SK-N-SH (cell line): ENCODE results near the gene ZNF791. TPM values are rescaled to one million over a fixed set of nuclear protein-coding genes. Genes with fewer than 3 reads are reported as not detected.
A peak's percentile ranks its signal among the peaks of the same experiment; 100 is the strongest.

Experiments
- CTCF ChIA-PET: fragments of 300-600, 350-600 bp; formaldehyde crosslinking; extraction: SDS; loops from one replicate; lab custom pipeline; 2021; lab: Yijun Ruan, JAX
- POLR2A ChIA-PET: fragments of 350-600 bp; sonication (Branson Sonifier 250); formaldehyde crosslinking; extraction: SDS; loops from one replicate; lab custom pipeline; 2020; ENCODE audit warnings: antibody characterized with exemption, inconsistent platforms; lab: Yijun Ruan, JAX
- DNase-seq: peaks from one replicate; pipeline ENCODE4 v3.0.0; 2012
- H2AFZ ChIP-seq: fragments of 200-600 bp; sonication (generic); 2 replicates; pipeline ENCODE4 v1.8.1; 2016; ENCODE audit warnings: antibody characterized with exemption, mild to moderate bottlenecking, low read depth
- H3F3A ChIP-seq: fragments of 200-600 bp; sonication (generic); replicated peaks from 2 replicates; pipeline ENCODE3; 2016; ENCODE audit warnings: antibody characterized with exemption, mild to moderate bottlenecking; ENCODE audit not compliant: insufficient read depth
- H3K27ac ChIP-seq, 2 experiments: fragments of 200-500 bp in 1 of 2; fragments of 200-600 bp in 1 of 2; sonication (Bioruptor generic) in 1 of 2; sonication (generic), shearing (Covaris generic) in 1 of 2; 2 replicates each; pipeline versions ENCODE4 v1.5.1 to v1.6.1; 2014 to 2016; ENCODE audit warnings: low read depth in 2 of 2, inconsistent platforms in 1 of 2, low read length in 1 of 2, mild to moderate bottlenecking in 1 of 2, mixed read lengths in 1 of 2
- H3K27me3 ChIP-seq: fragments of 200-600 bp; sonication (generic), shearing (Covaris generic); 2 replicates; pipeline ENCODE4 v1.6.1; 2016; ENCODE audit warnings: mixed run types; ENCODE audit not compliant: insufficient read depth
- H3K36me3 ChIP-seq, 2 experiments: fragments of 200-500 bp in 1 of 2; fragments of 200-600 bp in 1 of 2; sonication (Bioruptor generic) in 1 of 2; sonication (generic) in 1 of 2; replicated peaks in 1 of 2; 2 replicates each; pipeline versions ENCODE3 to v1.5.1; 2014 to 2016; ENCODE audit warnings: low read length in 1 of 2, mild to moderate bottlenecking in 1 of 2; ENCODE audit not compliant: insufficient read depth in 2 of 2, control insufficient read depth in 1 of 2
- H3K4me1 ChIP-seq, 2 experiments: fragments of 200-500 bp in 1 of 2; fragments of 200-600 bp in 1 of 2; sonication (Bioruptor generic) in 1 of 2; sonication (generic), shearing (Covaris generic) in 1 of 2; 2 replicates each; pipeline versions ENCODE4 v1.5.1 to v1.6.1; 2014 to 2016; ENCODE audit warnings: low read depth in 1 of 2, low read length in 1 of 2, mixed run types in 1 of 2; ENCODE audit not compliant: insufficient read depth in 2 of 2, control insufficient read depth in 1 of 2
- H3K4me2 ChIP-seq: fragments of 200-600 bp; sonication (generic), shearing (Covaris generic); 2 replicates; pipeline ENCODE4 v1.6.1; 2017; ENCODE audit warnings: mixed run types
- H3K4me3 ChIP-seq, 2 experiments: fragments of 200-500 bp in 1 of 2; fragments of 200-600 bp in 1 of 2; sonication (Bioruptor generic) in 1 of 2; sonication (generic), shearing (Covaris generic) in 1 of 2; 2 replicates each; pipeline versions ENCODE4 v1.5.1 to v1.8.1; 2014 to 2016; ENCODE audit warnings: low read depth in 2 of 2, inconsistent platforms in 1 of 2, low read length in 1 of 2, mild to moderate bottlenecking in 1 of 2, mixed read lengths in 1 of 2, moderate library complexity in 1 of 2
- H3K79me2 ChIP-seq: fragments of 200-600 bp; sonication (generic); 2 replicates; pipeline ENCODE4 v1.8.1; 2017; ENCODE audit warnings: mild to moderate bottlenecking; ENCODE audit not compliant: insufficient read depth
- H3K9ac ChIP-seq: fragments of 200-600 bp; sonication (generic); 2 replicates; pipeline ENCODE4 v1.6.1; 2017; ENCODE audit warnings: mixed run types
- H3K9me2 ChIP-seq: fragments of 200-600 bp; sonication (generic); 2 replicates; pipeline ENCODE4 v1.6.1; 2017; ENCODE audit warnings: mixed run types
- H3K9me3 ChIP-seq: fragments of 200-600 bp; sonication (generic); 2 replicates; pipeline ENCODE4 v1.6.1; 2017; ENCODE audit warnings: mixed run types, mild to moderate bottlenecking, moderate library complexity
- H4K20me1 ChIP-seq: fragments of 200-600 bp; sonication (generic); 2 replicates; pipeline ENCODE4 v1.6.1; 2017; ENCODE audit warnings: mild to moderate bottlenecking, mixed run types; ENCODE audit not compliant: insufficient read depth
- EP300 ChIP-seq, 2 experiments: IDR thresholded peaks; 2 replicates each; pipeline versions ENCODE4 v1.4.0 to v1.6.1; 2012; ENCODE audit warnings: borderline replicate concordance in 1 of 2, low read depth in 1 of 2, low read length in 1 of 2
- EZH2phosphoT487 ChIP-seq: fragments of 200-600 bp; sonication (generic); IDR thresholded peaks from 2 replicates; pipeline ENCODE4 v1.6.1; 2017; ENCODE audit warnings: low read depth, mixed run types, mild to moderate bottlenecking, antibody characterized with exemption, moderate library complexity, borderline replicate concordance
- FOXJ3 ChIP-seq: sonication (generic); formaldehyde crosslinking; IDR thresholded peaks from 2 replicates; pipeline ENCODE4 v1.5.1; 2020; ENCODE audit warnings: mild to moderate bottlenecking, missing genetic modification reagents
- GABPA ChIP-seq: IDR thresholded peaks from 2 replicates; pipeline ENCODE4 v1.4.0; 2012; ENCODE audit warnings: low read depth, mild to moderate bottlenecking
- GATA2 ChIP-seq: sonication (generic); formaldehyde crosslinking; IDR thresholded peaks from 2 replicates; pipeline ENCODE4 v1.5.0; 2020; ENCODE audit warnings: mild to moderate bottlenecking, missing genetic modification reagents
- NRF1 ChIP-seq: IDR thresholded peaks from 2 replicates; pipeline ENCODE4 v1.6.1; 2012; ENCODE audit warnings: low read depth, mild to moderate bottlenecking, low read length
- RAD21 ChIP-seq: IDR thresholded peaks from 2 replicates; pipeline ENCODE4 v1.6.1; 2012; ENCODE audit warnings: mild to moderate bottlenecking, low read length
- RFX5 ChIP-seq: IDR thresholded peaks from 2 replicates; pipeline ENCODE4 v1.6.1; 2012; ENCODE audit warnings: mild to moderate bottlenecking, improper control_type of control experiment, low read length
- TAF1 ChIP-seq: IDR thresholded peaks from 2 replicates; pipeline ENCODE4 v1.6.1; 2012; ENCODE audit warnings: low read depth, mild to moderate bottlenecking, low read length, moderate library complexity, borderline replicate concordance
- TCF12 ChIP-seq: IDR thresholded peaks from 2 replicates; pipeline ENCODE4 v1.4.0; 2012
- TEAD4 ChIP-seq: IDR thresholded peaks from 2 replicates; pipeline ENCODE4 v1.4.0; 2012; ENCODE audit warnings: mild to moderate bottlenecking, borderline replicate concordance; ENCODE audit not compliant: insufficient read depth
- YY1 ChIP-seq: IDR thresholded peaks from 2 replicates; pipeline ENCODE4 v1.4.0; 2012; ENCODE audit warnings: low read depth, mild to moderate bottlenecking
- WGBS: methylation state at CpG from one replicate; pipeline ENCODE4 v1.1.6; 2017; ENCODE audit warnings: low lambda C conversion rate; 5-methylcytosine and 5-hydroxymethylcytosine counted together
- polyA plus RNA-seq, 3 experiments: library from polyadenylated mRNA; depleted of rRNA; stranded (reverse); fragments of >200 nt; gene quantifications; 2 replicates each; pipeline ENCODE4 v1.2.3, GENCODE V29; 2012
- TF ChIP-seq, protein P1 (sequence below): IDR thresholded peaks from 2 replicates; pipeline ENCODE4 v1.6.1; 2012; ENCODE audit warnings: mild to moderate bottlenecking, low read depth, low read length, moderate library complexity
- TF ChIP-seq, protein P2 (sequence below): IDR thresholded peaks from 2 replicates; pipeline ENCODE4 v1.4.0; 2012; ENCODE audit warnings: low read depth
- TF ChIP-seq, protein P3 (sequence below): IDR thresholded peaks from 2 replicates; pipeline ENCODE4 v1.4.0; 2012; ENCODE audit warnings: low read depth, borderline replicate concordance
- TF ChIP-seq, protein P4 (sequence below): fragments of 150-350 bp; IDR thresholded peaks from 2 replicates; pipeline ENCODE4 v1.6.1; 2017; ENCODE audit warnings: antibody characterized with exemption, low read length, low read depth, borderline replicate concordance
- TF ChIP-seq, protein P5 (sequence below): fragments of 200-600 bp; sonication (generic); IDR thresholded peaks from 2 replicates; pipeline ENCODE4 v1.6.1; 2017; ENCODE audit warnings: antibody characterized with exemption, mild to moderate bottlenecking, moderate library complexity

The ZNF791 gene
- polyA plus RNA-seq, 1 of the 3 experiments (the other 2 are of a cell fraction): 8.9 TPM

DNA sequence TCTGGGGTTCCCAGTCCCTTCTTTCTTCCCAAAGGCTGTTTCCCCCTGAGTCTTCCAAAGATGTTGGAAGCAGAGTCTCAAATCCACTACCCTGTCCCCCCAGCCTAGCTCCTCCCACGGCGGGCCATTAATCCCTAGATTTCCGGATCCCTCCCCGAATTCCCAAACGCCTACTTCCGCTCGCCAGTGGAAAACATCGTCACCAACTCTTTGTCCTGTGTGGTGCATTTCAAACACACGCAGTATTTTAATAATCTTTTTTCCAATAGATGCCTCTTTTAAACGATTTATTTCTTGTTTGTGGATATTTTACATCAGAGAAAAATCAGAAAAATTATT is 610 bp downstream of the ZNF791 start (continued):
- TF ChIP-seq, protein P1, sequence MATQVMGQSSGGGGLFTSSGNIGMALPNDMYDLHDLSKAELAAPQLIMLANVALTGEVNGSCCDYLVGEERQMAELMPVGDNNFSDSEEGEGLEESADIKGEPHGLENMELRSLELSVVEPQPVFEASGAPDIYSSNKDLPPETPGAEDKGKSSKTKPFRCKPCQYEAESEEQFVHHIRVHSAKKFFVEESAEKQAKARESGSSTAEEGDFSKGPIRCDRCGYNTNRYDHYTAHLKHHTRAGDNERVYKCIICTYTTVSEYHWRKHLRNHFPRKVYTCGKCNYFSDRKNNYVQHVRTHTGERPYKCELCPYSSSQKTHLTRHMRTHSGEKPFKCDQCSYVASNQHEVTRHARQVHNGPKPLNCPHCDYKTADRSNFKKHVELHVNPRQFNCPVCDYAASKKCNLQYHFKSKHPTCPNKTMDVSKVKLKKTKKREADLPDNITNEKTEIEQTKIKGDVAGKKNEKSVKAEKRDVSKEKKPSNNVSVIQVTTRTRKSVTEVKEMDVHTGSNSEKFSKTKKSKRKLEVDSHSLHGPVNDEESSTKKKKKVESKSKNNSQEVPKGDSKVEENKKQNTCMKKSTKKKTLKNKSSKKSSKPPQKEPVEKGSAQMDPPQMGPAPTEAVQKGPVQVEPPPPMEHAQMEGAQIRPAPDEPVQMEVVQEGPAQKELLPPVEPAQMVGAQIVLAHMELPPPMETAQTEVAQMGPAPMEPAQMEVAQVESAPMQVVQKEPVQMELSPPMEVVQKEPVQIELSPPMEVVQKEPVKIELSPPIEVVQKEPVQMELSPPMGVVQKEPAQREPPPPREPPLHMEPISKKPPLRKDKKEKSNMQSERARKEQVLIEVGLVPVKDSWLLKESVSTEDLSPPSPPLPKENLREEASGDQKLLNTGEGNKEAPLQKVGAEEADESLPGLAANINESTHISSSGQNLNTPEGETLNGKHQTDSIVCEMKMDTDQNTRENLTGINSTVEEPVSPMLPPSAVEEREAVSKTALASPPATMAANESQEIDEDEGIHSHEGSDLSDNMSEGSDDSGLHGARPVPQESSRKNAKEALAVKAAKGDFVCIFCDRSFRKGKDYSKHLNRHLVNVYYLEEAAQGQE: 0 out of 2 replicates have a peak, but pooled peaks have one; percentile 28
- no peak for TF ChIP-seq RAD21
- TF ChIP-seq, protein P2, sequence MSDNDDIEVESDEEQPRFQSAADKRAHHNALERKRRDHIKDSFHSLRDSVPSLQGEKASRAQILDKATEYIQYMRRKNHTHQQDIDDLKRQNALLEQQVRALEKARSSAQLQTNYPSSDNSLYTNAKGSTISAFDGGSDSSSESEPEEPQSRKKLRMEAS: no peak
- TF ChIP-seq, protein P3, sequence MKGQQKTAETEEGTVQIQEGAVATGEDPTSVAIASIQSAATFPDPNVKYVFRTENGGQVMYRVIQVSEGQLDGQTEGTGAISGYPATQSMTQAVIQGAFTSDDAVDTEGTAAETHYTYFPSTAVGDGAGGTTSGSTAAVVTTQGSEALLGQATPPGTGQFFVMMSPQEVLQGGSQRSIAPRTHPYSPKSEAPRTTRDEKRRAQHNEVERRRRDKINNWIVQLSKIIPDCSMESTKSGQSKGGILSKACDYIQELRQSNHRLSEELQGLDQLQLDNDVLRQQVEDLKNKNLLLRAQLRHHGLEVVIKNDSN: no peak
- TF ChIP-seq, all 33 proteins: peak for 6

- Histone ChIP-seq H3K4me2 (no peak overlapping the region), H2AFZ (no peak overlapping the region), H3F3A (peaks cover 24% of the 10 kb centered on the region), H3K79me2 (peaks cover 93% of the 10 kb centered on the region), H3K9me3 (0 out of 2 replicates have a peak, but pooled peaks cover 3% of the 10 kb centered on the region), H3K36me3 (peaks cover 13 to 46% of the 10 kb centered on the region in 2 experiments), H3K27ac (no peak overlapping the region), H3K9me2 (no peaks in the 10 kb centered on the region), H3K9ac (no peak overlapping the region), H4K20me1 (peaks cover 22% of the 10 kb centered on the region), H3K4me1 (no peaks in the 10 kb centered on the region; a peak in 1 of 4 replicates), H3K27me3 (no peaks in the 10 kb centered on the region), H3K4me3 (no peak overlapping the region)
- CTCF ChIA-PET: interaction anchor here (1.7 kb wide), 1 partner anchor 22 kb away, joined by 4 read pairs; no protein-coding TSS in a partner anchor
- POLR2A ChIA-PET: interaction anchor here (0.6 kb wide), 1 partner anchor 179 kb away, joined by 4 read pairs; no protein-coding TSS in a partner anchor
- no peak for DNase-seq
- 96% methylated on average over 4 of the region's 4 CpGs for WGBS
- no peak for TF ChIP-seq YY1
- no peak for TF ChIP-seq EP300 (IDR thresholded peaks at IDR 0.05; ENCODE audit: borderline replicate concordance in 1 of 2, low read depth in 1 of 2, low read length in 1 of 2)
- TF ChIP-seq GATA2 (CRISPR knock-in tag): no peak
- TF ChIP-seq, protein P2: no peak
- no peak for TF ChIP-seq FOXJ3 (CRISPR knock-in tag)
- no peak for TF ChIP-seq GABPA
- no peak for TF ChIP-seq TCF12
- TF ChIP-seq TEAD4: no peak
- TF ChIP-seq, protein P1: no peak
- TF ChIP-seq, protein P4, sequence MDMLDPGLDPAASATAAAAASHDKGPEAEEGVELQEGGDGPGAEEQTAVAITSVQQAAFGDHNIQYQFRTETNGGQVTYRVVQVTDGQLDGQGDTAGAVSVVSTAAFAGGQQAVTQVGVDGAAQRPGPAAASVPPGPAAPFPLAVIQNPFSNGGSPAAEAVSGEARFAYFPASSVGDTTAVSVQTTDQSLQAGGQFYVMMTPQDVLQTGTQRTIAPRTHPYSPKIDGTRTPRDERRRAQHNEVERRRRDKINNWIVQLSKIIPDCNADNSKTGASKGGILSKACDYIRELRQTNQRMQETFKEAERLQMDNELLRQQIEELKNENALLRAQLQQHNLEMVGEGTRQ: no peak
- no peak for TF ChIP-seq TAF1
- no peak for TF ChIP-seq RFX5
- TF ChIP-seq NRF1: no peak
- TF ChIP-seq RAD21: no peak
- no peak for TF ChIP-seq EZH2phosphoT487
- TF ChIP-seq, protein P5, sequence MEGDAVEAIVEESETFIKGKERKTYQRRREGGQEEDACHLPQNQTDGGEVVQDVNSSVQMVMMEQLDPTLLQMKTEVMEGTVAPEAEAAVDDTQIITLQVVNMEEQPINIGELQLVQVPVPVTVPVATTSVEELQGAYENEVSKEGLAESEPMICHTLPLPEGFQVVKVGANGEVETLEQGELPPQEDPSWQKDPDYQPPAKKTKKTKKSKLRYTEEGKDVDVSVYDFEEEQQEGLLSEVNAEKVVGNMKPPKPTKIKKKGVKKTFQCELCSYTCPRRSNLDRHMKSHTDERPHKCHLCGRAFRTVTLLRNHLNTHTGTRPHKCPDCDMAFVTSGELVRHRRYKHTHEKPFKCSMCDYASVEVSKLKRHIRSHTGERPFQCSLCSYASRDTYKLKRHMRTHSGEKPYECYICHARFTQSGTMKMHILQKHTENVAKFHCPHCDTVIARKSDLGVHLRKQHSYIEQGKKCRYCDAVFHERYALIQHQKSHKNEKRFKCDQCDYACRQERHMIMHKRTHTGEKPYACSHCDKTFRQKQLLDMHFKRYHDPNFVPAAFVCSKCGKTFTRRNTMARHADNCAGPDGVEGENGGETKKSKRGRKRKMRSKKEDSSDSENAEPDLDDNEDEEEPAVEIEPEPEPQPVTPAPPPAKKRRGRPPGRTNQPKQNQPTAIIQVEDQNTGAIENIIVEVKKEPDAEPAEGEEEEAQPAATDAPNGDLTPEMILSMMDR: no peak
These were observed 6.9 kb downstream of the ZNF791 start for GRCh38 chr19:12617646-12618045.
